Measurements from ENCODE around the gene GNPAT. TPM values are rescaled to one million over a fixed set of nuclear protein-coding genes. Genes with fewer than 3 reads are reported as not detected.

The GNPAT gene
- 32.9 to 42.2 TPM (median 35.1 TPM) in 5 replicates for total RNA-seq (2022; extraction: Qiagen RNA extraction)

DNA sequence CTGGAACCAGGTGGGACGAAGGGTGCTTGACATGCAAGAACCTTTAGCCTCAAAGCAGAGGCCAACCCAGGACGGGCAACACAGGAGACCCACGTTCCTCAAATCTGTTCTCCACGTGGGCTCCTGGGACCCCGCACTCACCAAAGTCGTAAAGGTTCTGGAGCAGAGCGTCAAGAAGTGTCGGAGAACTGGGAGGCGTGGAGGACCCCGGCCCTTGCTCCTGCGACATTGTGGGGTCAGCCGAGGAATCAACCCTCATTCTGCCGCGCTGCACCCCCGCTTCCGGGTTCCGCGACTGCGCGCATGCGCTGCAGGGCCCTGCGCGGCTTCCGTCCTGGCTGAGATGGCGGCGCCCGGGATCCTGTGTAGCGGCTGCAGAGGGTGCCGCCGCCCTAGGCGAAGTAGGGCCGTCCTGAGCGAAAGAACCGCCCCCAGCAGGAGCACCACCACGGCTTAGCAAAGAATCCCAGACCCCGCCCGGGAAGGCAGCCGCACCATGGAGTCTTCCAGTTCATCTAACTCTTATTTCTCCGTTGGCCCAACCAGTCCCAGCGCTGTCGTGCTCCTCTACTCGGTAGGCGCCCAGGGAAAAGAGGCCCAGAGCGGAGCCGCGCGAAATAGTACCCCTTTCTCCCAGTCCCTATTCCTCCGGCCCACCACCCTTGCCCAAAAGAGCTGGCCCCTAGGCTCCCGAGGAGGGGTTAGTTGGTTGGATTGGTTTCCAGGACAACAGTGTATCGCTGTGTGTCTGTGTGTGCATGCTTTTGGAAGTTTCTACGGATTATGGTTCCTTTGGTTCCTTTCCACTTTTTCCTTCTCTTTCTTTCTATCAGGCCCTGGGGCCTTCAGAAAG, at the start of gene GNPAT:
Gene GNPAT, plus strand, starts transcription at position 330 of the 853 bp plus-strand sequence. Its CDS starts 167 bp downstream, at position 497.

Other genes starting within 250 kb of the GNPAT start
- gene FAM89A, start 201.0 kb upstream of the GNPAT start, total RNA-seq (2022; extraction: Qiagen RNA extraction): 10.2 to 15.4 TPM (median 15.0 TPM) in 5 replicates
- gene TRIM67, start 79.2 kb upstream of the GNPAT start, total RNA-seq (2022; extraction: Qiagen RNA extraction): 0.07 to 0.17 TPM (median 0.12 TPM) in 5 replicates
- 7.8 to 10.6 TPM (median 8.5 TPM) in 5 replicates for gene EXOC8, start 96.6 kb downstream of the GNPAT start, total RNA-seq (2022; extraction: Qiagen RNA extraction)
- 11.4 to 14.2 TPM (median 13.1 TPM) in 5 replicates for gene SPRTN, start 97.1 kb downstream of the GNPAT start, total RNA-seq (2022; extraction: Qiagen RNA extraction)
- gene EGLN1, start 181.1 kb downstream of the GNPAT start, total RNA-seq (2022; extraction: Qiagen RNA extraction): 51.0 to 71.3 TPM (median 54.4 TPM) in 5 replicates

Data from A549 treated with AZD2906 at 1 μM for 4 hours (cell line).